SK-N-SH treated with all-trans-retinoic acid at 6 μM for 48 hours (cell line): Measurements from ENCODE around the gene SPR.

Experiments
- BACH2 ChIP-seq: fragments of 250-450 bp; sonication (Bioruptor Pico); IDR thresholded peaks from 2 replicates; pipeline ENCODE4 v1.9.0; 2021; ENCODE audit warnings: mild to moderate bottlenecking, borderline replicate concordance
- CREB5 ChIP-seq: fragments of 250-450 bp; sonication (Bioruptor Pico); IDR thresholded peaks from 2 replicates; pipeline ENCODE4 v1.5.1; 2020; ENCODE audit warnings: low read depth, mild to moderate bottlenecking, moderate library complexity
- CSDC2 ChIP-seq: fragments of 250-450 bp; sonication (Bioruptor Pico); IDR thresholded peaks from 2 replicates; pipeline ENCODE4 v1.5.0; 2020; ENCODE audit warnings: mild to moderate bottlenecking, moderate library complexity
- ESRRG ChIP-seq: fragments of 250-450 bp; sonication (Bioruptor Pico); IDR thresholded peaks from 2 replicates; pipeline ENCODE4 v1.6.1; 2021; ENCODE audit warnings: mild to moderate bottlenecking
- OSR1 ChIP-seq: fragments of 250-450 bp; sonication (Bioruptor Pico); IDR thresholded peaks from 2 replicates; pipeline ENCODE4 v1.8.0; 2022; ENCODE audit warnings: moderate library complexity, mild to moderate bottlenecking, inconsistent platforms
- PATZ1 ChIP-seq: fragments of 250-450 bp; sonication (Bioruptor Pico); IDR thresholded peaks from 2 replicates; pipeline ENCODE4 v1.8.0; 2020; ENCODE audit warnings: mild to moderate bottlenecking, moderate library complexity, borderline replicate concordance
- POU6F1 ChIP-seq: fragments of 250-450 bp; sonication (Bioruptor Pico); IDR thresholded peaks from 2 replicates; pipeline ENCODE4 v1.8.0; 2021; ENCODE audit warnings: low read depth, mild to moderate bottlenecking, moderate library complexity, borderline replicate concordance
- RARB ChIP-seq: fragments of 250-450 bp; sonication (Bioruptor Pico); IDR thresholded peaks from 2 replicates; pipeline ENCODE4 v1.8.0; 2021; ENCODE audit warnings: mild to moderate bottlenecking, moderate library complexity
- ZC3H10 ChIP-seq: fragments of 250-450 bp; sonication (Bioruptor Pico); IDR thresholded peaks from 2 replicates; pipeline ENCODE4 v1.5.1; 2021; ENCODE audit warnings: mild to moderate bottlenecking, moderate library complexity
- ZFP3 ChIP-seq: fragments of 250-450 bp; sonication (Bioruptor Pico); IDR thresholded peaks from 2 replicates; pipeline ENCODE4 v1.5.0; 2020; ENCODE audit warnings: mild to moderate bottlenecking, moderate library complexity
- ZFP30 ChIP-seq: fragments of 450-650 bp; formaldehyde crosslinking; IDR thresholded peaks from 2 replicates; pipeline ENCODE4 v1.5.0; 2022; ENCODE audit warnings: mild to moderate bottlenecking, moderate library complexity
- ZNF565 ChIP-seq: fragments of 450-650 bp; formaldehyde crosslinking; conservative IDR thresholded peaks from 2 replicates; pipeline ENCODE4 v1.5.0; 2020; ENCODE audit warnings: low read depth, mild to moderate bottlenecking, moderate library complexity
- ZNF70 ChIP-seq: fragments of 450-650 bp; formaldehyde crosslinking; IDR thresholded peaks from 2 replicates; pipeline ENCODE4 v1.5.0; 2020; ENCODE audit warnings: mild to moderate bottlenecking, moderate library complexity
- TF ChIP-seq, protein P1 (sequence below): fragments of 250-450 bp; sonication (Bioruptor Pico); IDR thresholded peaks from 2 replicates; pipeline ENCODE4 v1.5.0; 2020; ENCODE audit warnings: mild to moderate bottlenecking, moderate library complexity

GRCh38 chr2:72892506-72893173 is 5.4 kb downstream of the SPR start:
- TF ChIP-seq ZFP3 (CRISPR knock-in tag), result no peak
- TF ChIP-seq RARB (CRISPR knock-in tag), result no peak
- TF ChIP-seq ZFP30 (CRISPR knock-in tag), result no peak
- TF ChIP-seq PATZ1, result no peak
- TF ChIP-seq ESRRG, result no peak
- no peak for TF ChIP-seq BACH2 (CRISPR knock-in tag)
- TF ChIP-seq ZNF70 (CRISPR knock-in tag), result no peak
- no peak for TF ChIP-seq POU6F1 (CRISPR knock-in tag)
- TF ChIP-seq OSR1 (CRISPR knock-in tag), result no peak
- TF ChIP-seq ZC3H10, result no peak
- TF ChIP-seq CSDC2 (CRISPR knock-in tag), result no peak
- TF ChIP-seq, protein P1, sequence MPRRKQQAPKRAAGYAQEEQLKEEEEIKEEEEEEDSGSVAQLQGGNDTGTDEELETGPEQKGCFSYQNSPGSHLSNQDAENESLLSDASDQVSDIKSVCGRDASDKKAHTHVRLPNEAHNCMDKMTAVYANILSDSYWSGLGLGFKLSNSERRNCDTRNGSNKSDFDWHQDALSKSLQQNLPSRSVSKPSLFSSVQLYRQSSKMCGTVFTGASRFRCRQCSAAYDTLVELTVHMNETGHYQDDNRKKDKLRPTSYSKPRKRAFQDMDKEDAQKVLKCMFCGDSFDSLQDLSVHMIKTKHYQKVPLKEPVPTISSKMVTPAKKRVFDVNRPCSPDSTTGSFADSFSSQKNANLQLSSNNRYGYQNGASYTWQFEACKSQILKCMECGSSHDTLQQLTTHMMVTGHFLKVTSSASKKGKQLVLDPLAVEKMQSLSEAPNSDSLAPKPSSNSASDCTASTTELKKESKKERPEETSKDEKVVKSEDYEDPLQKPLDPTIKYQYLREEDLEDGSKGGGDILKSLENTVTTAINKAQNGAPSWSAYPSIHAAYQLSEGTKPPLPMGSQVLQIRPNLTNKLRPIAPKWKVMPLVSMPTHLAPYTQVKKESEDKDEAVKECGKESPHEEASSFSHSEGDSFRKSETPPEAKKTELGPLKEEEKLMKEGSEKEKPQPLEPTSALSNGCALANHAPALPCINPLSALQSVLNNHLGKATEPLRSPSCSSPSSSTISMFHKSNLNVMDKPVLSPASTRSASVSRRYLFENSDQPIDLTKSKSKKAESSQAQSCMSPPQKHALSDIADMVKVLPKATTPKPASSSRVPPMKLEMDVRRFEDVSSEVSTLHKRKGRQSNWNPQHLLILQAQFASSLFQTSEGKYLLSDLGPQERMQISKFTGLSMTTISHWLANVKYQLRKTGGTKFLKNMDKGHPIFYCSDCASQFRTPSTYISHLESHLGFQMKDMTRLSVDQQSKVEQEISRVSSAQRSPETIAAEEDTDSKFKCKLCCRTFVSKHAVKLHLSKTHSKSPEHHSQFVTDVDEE (CRISPR knock-in tag), result no peak
- TF ChIP-seq ZNF565 (CRISPR knock-in tag), result no peak
- no peak for TF ChIP-seq CREB5 (CRISPR knock-in tag)
